ENCODE measurements around the gene MS4A3. TPM values are rescaled to one million over a fixed set of nuclear protein-coding genes. Genes with fewer than 3 reads are reported as not detected.

The MS4A3 gene
- total and polyA plus RNA-seq, 9 of the 15 experiments (the other 6 are each of a cell fraction or from before 2014, with no cell fraction given) = 3.4 to 94.5 (median 58.8) TPM

GRCh38 chr11:60116996-60117790, 60.7 kb downstream of the MS4A3 start (continued):
- TF ChIP-seq JUND (IDR thresholded peaks at IDR 0.05; ENCODE audit: borderline replicate concordance, low read depth, low read length) (no peak), JUND (tag; IDR thresholded peaks at IDR 0.05; ENCODE audit: borderline replicate concordance, low read depth, low read length) (no peak), FOXP4 (CRISPR knock-in tag; IDR thresholded peaks at IDR 0.05; ENCODE audit: borderline replicate concordance) (no peak), MLLT1 (IDR thresholded peaks at IDR 0.05) (no peak), TARDBP (IDR thresholded peaks at IDR 0.05) (no peak), ETV6 (IDR thresholded peaks at IDR 0.05; ENCODE audit: borderline replicate concordance in 1 of 2, low read depth in 2 of 2, low read length in 1 of 2) (no peak), ETV6 (CRISPR knock-in tag; IDR thresholded peaks at IDR 0.05; ENCODE audit: borderline replicate concordance) (no peak), THAP12 (CRISPR knock-in tag; IDR thresholded peaks at IDR 0.05) (no peak), ETS1 (conservative IDR thresholded peaks at IDR 0.05; ENCODE audit: control insufficient read depth, low read depth, low read length) (no peak), SMAD4 (CRISPR knock-in tag; conservative IDR thresholded peaks at IDR 0.05) (no peak), ZEB2 (IDR thresholded peaks at IDR 0.05) (no peak)

Data from K562 (cell line).